Bronchial epithelial cell (primary cell): ENCODE results near the gene GM2A. TPM values are rescaled to one million over a fixed set of nuclear protein-coding genes. Genes with fewer than 3 reads are reported as not detected.
"Not testable (repeated sequence)": the region's sequence is repeated elsewhere in the genome, so short reads cannot be mapped to it uniquely, and the experiment has no call there.

ENCODE experiments used
- DNase-seq: peaks from one replicate; pipeline ENCODE4 v3.0.0-alpha.2; 2010; ENCODE audit warnings: low read depth
- FAIRE-seq: peaks from 2 replicates; lab custom pipeline; 2011; peaks lifted over from hg19 to GRCh38; lab: Jason Lieb, UNC
- H3K27me3 ChIP-seq: 2 replicates; pipeline ENCODE4 v1.5.1; 2011; ENCODE audit warnings: low read length; ENCODE audit not compliant: control insufficient read depth, insufficient read depth
- H3K36me3 ChIP-seq: 2 replicates; pipeline ENCODE4 v1.5.1; 2011; ENCODE audit warnings: low read length; ENCODE audit not compliant: control insufficient read depth, insufficient read depth
- H3K4me3 ChIP-seq: 2 replicates; pipeline ENCODE4 v1.5.1; 2011; ENCODE audit warnings: mild to moderate bottlenecking, low read depth, low read length, control low read depth
- total RNA-seq: library from RNA; depleted of rRNA; stranded (reverse); fragments of >200 nt; gene quantifications from 2 replicates; pipeline ENCODE4 v1.2.1, GENCODE V29; 2014
- TF ChIP-seq, protein P1 (sequence below): IDR thresholded peaks from 2 replicates; pipeline ENCODE4 v1.5.1; 2011; ENCODE audit warnings: mild to moderate bottlenecking, moderate library complexity, low read length, control low read depth, inconsistent platforms; ENCODE audit not compliant: insufficient read depth, severe bottlenecking

Gene GM2A
- total RNA-seq, 1 donor from 2014 or later, result 121 TPM

GRCh38 chr5:151295138-151295537 lies 42.2 kb downstream of the GM2A start:
- FAIRE-seq (no peak), DNase-seq (peak; percentile 49)
- Histone ChIP-seq H3K27me3 (no peaks in the 10 kb centered on the region), H3K36me3 (no peaks in the 10 kb centered on the region), H3K4me3 (no peak overlapping the region)
- TF ChIP-seq, protein P1, sequence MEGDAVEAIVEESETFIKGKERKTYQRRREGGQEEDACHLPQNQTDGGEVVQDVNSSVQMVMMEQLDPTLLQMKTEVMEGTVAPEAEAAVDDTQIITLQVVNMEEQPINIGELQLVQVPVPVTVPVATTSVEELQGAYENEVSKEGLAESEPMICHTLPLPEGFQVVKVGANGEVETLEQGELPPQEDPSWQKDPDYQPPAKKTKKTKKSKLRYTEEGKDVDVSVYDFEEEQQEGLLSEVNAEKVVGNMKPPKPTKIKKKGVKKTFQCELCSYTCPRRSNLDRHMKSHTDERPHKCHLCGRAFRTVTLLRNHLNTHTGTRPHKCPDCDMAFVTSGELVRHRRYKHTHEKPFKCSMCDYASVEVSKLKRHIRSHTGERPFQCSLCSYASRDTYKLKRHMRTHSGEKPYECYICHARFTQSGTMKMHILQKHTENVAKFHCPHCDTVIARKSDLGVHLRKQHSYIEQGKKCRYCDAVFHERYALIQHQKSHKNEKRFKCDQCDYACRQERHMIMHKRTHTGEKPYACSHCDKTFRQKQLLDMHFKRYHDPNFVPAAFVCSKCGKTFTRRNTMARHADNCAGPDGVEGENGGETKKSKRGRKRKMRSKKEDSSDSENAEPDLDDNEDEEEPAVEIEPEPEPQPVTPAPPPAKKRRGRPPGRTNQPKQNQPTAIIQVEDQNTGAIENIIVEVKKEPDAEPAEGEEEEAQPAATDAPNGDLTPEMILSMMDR, result no peak

DNA sequence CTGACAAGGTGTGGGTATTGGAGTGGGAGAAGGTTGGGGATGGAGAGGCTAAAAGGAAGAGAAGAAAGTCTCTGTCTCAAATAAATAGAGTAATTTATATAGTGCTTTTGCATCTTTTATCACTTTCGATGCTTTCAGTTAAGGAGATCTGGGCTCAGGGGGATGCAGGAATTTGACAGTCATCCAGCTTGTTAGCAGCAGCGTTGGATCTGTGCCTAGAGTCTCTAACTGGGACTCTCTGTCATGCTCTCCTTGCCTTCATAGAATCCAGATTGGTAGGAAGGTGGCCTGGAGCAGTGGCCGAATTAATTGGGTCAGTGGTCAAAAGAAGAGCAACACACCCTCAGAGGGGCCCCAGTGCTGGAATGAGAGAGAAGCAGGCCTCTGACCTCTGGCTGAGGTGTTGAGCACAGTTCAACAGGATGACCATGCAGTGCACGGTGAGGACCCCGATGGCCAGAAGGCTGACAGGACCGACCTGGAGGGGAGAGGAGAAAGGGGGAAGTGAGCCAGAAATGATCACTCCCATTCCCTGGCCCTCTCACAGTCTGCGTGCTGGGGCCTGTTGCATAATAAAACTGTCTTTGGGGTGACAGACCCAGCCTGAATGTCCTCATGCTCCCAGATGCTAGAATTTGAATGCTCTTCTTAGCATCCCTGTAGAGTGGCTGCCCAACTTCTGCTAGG lies 42.9 kb downstream of the GM2A start:
- DNase-seq (no peak), FAIRE-seq (no peak)
- no peaks in the 10 kb centered on the region for H3K36me3 ChIP-seq
- TF ChIP-seq, protein P1, result no peak
- no peaks in the 10 kb centered on the region for H3K27me3 ChIP-seq
- H3K4me3 ChIP-seq, result no peak overlapping the region

DNA sequence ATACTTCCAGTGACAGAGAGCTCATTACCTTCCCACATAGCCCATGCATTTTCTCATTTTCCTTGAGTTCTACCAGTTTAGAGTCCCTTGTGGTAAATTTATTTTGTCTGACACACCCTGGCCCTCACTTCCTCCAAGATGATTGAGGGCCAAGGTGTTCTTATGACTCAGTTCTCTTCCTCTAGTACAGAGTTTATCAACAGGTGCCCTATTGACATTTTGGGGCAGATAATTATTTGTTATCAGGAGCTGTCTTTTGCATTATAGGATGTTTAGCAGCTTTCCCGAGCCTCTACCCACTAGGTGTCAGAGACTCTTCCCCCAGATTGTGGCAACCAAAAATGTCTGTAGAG lies 43.5 kb downstream of the GM2A start:
- H3K36me3 ChIP-seq, result no peaks in the 10 kb centered on the region
- H3K4me3 ChIP-seq, result no peak overlapping the region
- FAIRE-seq (no peak), DNase-seq (peak; percentile 32)
- no peaks in the 10 kb centered on the region for H3K27me3 ChIP-seq
- TF ChIP-seq, protein P1, result no peak

DNA sequence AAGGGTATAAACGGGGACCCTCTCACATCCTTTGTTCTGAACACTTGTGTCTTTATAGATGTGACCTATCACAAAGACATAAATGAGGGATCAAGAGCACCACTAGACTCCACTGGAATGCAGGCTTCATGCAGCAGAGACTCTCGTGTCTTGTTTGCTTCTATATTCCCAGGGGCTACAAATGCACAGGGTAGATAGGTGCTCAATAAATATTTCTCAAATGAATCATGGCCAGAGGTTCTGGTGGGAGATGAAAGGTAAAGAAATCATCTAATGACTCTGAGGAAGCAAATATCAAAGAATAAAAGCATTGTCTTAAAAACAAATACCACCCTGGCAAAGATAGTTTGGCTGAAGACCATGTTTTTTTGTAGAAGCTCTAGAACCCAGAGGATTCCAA lies 44.0 kb downstream of the GM2A start:
- no peak for DNase-seq
- TF ChIP-seq, protein P1, result no peak
- no peaks in the 10 kb centered on the region for H3K36me3 ChIP-seq
- H3K27me3 ChIP-seq, result no peaks in the 10 kb centered on the region
- H3K4me3 ChIP-seq, result no peak overlapping the region
- FAIRE-seq, result no peak

GRCh38 chr5:151298063-151298855 lies 45.3 kb downstream of the GM2A start:
- DNase-seq, result peak; percentile 61
- Histone ChIP-seq H3K4me3 (no peak overlapping the region), H3K27me3 (no peaks in the 10 kb centered on the region), H3K36me3 (no peaks in the 10 kb centered on the region)
- TF ChIP-seq, protein P1, result peak; percentile 58
- FAIRE-seq, result peak; percentile 72

DNA sequence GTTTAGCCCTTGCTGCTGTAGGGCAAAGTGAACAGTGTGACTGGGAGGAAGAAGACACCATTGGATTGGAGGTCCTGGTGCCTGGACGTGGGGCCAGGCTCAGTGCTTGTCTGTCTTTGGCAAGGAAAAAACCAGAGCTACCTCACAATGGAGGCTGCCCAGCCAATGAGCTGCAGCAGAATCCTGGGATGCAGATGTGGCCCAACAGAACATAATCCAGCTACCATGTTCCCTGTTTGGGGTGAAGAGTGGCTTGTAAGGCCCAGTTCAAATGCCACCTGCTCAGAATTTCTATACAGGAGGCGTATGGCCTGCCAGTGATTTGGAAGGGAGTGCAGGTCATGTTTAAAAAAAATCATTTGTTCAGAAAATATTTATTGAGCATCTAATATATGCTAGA lies 50.7 kb downstream of the GM2A start, which contains the start of gene SLC36A3:
SLC36A3 (minus strand) TSS at position 101 of the 400 bp plus-strand sequence. CDS start 412 bp downstream, outside the sequence.
- Histone ChIP-seq H3K27me3 (no peaks in the 10 kb centered on the region), H3K4me3 (no peak within 1 kb of the TSS), H3K36me3 (no peaks in the 10 kb centered on the region)
- DNase-seq (no peak), FAIRE-seq (no peak)
- TF ChIP-seq, protein P1, result no peak

DNA sequence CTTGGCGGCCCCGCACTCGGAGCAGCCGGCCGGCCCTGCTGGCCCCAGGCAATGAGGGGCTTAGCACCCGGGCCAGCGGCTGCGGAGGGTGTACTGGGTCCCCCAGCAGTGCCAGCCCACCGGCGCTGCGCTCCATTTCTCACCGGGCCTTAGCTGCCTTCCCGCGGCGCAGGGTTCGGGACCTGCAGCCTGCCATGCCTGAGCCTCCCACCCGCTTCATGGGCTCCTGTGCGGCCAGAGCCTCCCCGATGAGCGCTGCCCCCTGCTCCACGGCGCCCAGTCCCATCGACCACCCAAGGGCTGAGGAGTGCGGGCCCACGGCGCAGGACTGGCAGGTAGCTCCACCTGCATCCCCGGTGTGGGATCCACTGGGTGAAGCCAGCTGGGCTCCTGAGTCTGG lies 56.3 kb downstream of the GM2A start:
- FAIRE-seq, H3K27me3 ChIP-seq, H3K36me3 ChIP-seq, DNase-seq, H3K4me3 ChIP-seq: not testable (repeated sequence)

DNA sequence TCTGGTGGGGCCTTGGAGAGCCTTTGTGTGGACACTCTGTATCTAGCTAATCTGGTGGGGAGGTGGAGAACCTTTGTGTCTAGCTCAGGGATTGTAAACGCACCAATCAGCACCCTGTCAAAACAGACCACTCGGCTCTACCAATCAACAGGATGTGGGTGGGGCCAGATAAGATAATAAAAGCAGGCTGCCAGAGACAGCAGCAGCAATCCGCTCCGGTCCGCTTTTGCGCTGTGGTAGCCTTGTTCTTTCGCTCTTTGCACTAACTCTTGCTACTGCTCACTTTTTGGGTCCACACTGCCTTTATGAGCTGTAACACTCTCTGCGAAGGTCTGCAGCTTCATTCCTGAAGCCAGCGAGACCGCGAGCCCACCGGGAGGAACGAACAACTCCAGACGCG lies 56.8 kb downstream of the GM2A start:
- not testable (repeated sequence) for H3K4me3 ChIP-seq, FAIRE-seq, H3K27me3 ChIP-seq, H3K36me3 ChIP-seq, DNase-seq
